Activated effector memory CD4-positive, alpha-beta T cell treated with Interleukin-2 at 50 U/mL for 16 hours (primary cell): Measurements from ENCODE around the gene INA.
A peak's percentile ranks its signal among the peaks of the same experiment; 100 is the strongest.

ENCODE experiments used
- DNase-seq: peaks from one replicate; pipeline ENCODE4 v3.0.0-alpha.2; 2020

The INA gene

GRCh38 chr10:103276251-103276895, 565 bp upstream of the INA start:
- DNase-seq = no peak

- DNase-seq = no peak
These were observed 987 bp downstream of the INA start for GRCh38 chr10:103277713-103278536.

- no peak for DNase-seq
These were observed 1.5 kb downstream of the INA start for GRCh38 chr10:103278537-103278823.

GRCh38 chr10:103278862-103279298, 1.9 kb downstream of the INA start:
- peak; percentile 6 for DNase-seq

GRCh38 chr10:103280031-103280430, 3.1 kb downstream of the INA start:
- no peak for DNase-seq

- DNase-seq = no peak
These were observed 3.6 kb downstream of the INA start for GRCh38 chr10:103280506-103280905.

- no peak for DNase-seq
These were observed 4.8 kb downstream of the INA start for GRCh38 chr10:103281753-103282152.

GRCh38 chr10:103282961-103283360, 6.0 kb downstream of the INA start:
- no peak for DNase-seq

GRCh38 chr10:103284170-103284569, 7.2 kb downstream of the INA start:
- DNase-seq = no peak

- no peak for DNase-seq
These were observed 11.1 kb downstream of the INA start for GRCh38 chr10:103287992-103288391.

GRCh38 chr10:103291588-103291987, 14.7 kb downstream of the INA start:
- no peak for DNase-seq

- no peak for DNase-seq
These were observed 18.6 kb downstream of the INA start for GRCh38 chr10:103295374-103296015.

GRCh38 chr10:103307594-103307993, 30.7 kb downstream of the INA start:
- no peak for DNase-seq

GRCh38 chr10:103310197-103310596, 33.3 kb downstream of the INA start:
- DNase-seq = no peak

- DNase-seq = no peak
These were observed 39.1 kb downstream of the INA start for GRCh38 chr10:103316087-103316486.

GRCh38 chr10:103327906-103328305, 51.0 kb downstream of the INA start:
- DNase-seq = no peak

GRCh38 chr10:103333934-103334520, 57.1 kb downstream of the INA start:
- DNase-seq = no peak

- DNase-seq = no peak
These were observed 57.6 kb downstream of the INA start for GRCh38 chr10:103334567-103334966.

GRCh38 chr10:103336370-103336769, 59.4 kb downstream of the INA start:
- no peak for DNase-seq
